LNCaP clone FGC (cell line): ENCODE measurements around the gene CFDP1.

Experiments used
- DNase-seq: peaks from one replicate; pipeline ENCODE4 v3.0.0-alpha.2; 2011; ENCODE audit warnings: low read depth
- H3K4me3 ChIP-seq: 2 replicates; pipeline ENCODE4 v1.5.1; 2011; ENCODE audit warnings: mild to moderate bottlenecking, low read depth, low read length, control low read depth
- CTCF ChIP-seq: IDR thresholded peaks from 2 replicates; pipeline ENCODE4 v1.5.1; 2012; ENCODE audit warnings: mild to moderate bottlenecking; ENCODE audit not compliant: control insufficient read depth, insufficient read depth; ENCODE audit errors: extremely low read depth

Gene CFDP1

GRCh38 chr16:75294773-75295459 lies 138.4 kb downstream of the CFDP1 start:
- DNase-seq, result no peak
- TF ChIP-seq CTCF, result no peak
- no peak overlapping the region for H3K4me3 ChIP-seq

GRCh38 chr16:75293772-75294171 lies 139.5 kb downstream of the CFDP1 start:
- no peak for DNase-seq
- TF ChIP-seq CTCF, result no peak
- no peak overlapping the region for H3K4me3 ChIP-seq

GRCh38 chr16:75293173-75293572 lies 140.1 kb downstream of the CFDP1 start:
- TF ChIP-seq CTCF, result no peak
- DNase-seq, result no peak
- no peak overlapping the region for H3K4me3 ChIP-seq

- no peak for DNase-seq
These were observed 140.6 kb downstream of the CFDP1 start for GRCh38 chr16:75292691-75293090.

GRCh38 chr16:75289189-75289588 lies 144.1 kb downstream of the CFDP1 start:
- H3K4me3 ChIP-seq, result no peak overlapping the region
- TF ChIP-seq CTCF, result no peak
- no peak for DNase-seq

More at GRCh38 chr16:75292691-75293090, 140.6 kb downstream of the CFDP1 start:
- no peak for TF ChIP-seq CTCF
- H3K4me3 ChIP-seq, result no peak overlapping the region

- DNase-seq, result no peak
- no peak for TF ChIP-seq CTCF
- H3K4me3 ChIP-seq, result no peak overlapping the region
These were observed 144.6 kb downstream of the CFDP1 start for GRCh38 chr16:75288596-75289120.

GRCh38 chr16:75288181-75288580 lies 145.1 kb downstream of the CFDP1 start:
- H3K4me3 ChIP-seq, result no peak overlapping the region
- no peak for TF ChIP-seq CTCF
- no peak for DNase-seq
